Anterior cingulate cortex (tissue), 58 donors: Measurements from ENCODE around the gene CCDC183.
"Not testable (repeated sequence)": the region's sequence is repeated elsewhere in the genome, so short reads cannot be mapped to it uniquely, and the experiment has no call there.

Experiments used
- DNase-seq, 58 donors: peaks; one replicate each; lab custom pipeline; 2025; lab: John Stamatoyannopoulos, UW

The CCDC183 gene

GRCh38 chr9:136821826-136822544 is 25.8 kb downstream of the CCDC183 start:
- no peak for DNase-seq

GRCh38 chr9:136823136-136824046 is 27.3 kb downstream of the CCDC183 start:
- peak in 4 of 58 donors; percentile 15 to 40 (median 20) for DNase-seq

- DNase-seq, result peak in 3 of 58 donors; percentile 17 to 57 (median 22)
Measured at GRCh38 chr9:136824496-136825225, 28.5 kb downstream of the CCDC183 start.

- DNase-seq, result no peak
Measured at GRCh38 chr9:136825295-136826187, 29.4 kb downstream of the CCDC183 start.

GRCh38 chr9:136826188-136826541 is 30.0 kb downstream of the CCDC183 start:
- DNase-seq, result no peak

- no peak for DNase-seq
Measured at GRCh38 chr9:136826703-136827582, 30.8 kb downstream of the CCDC183 start.

GRCh38 chr9:136827794-136828473 is 31.8 kb downstream of the CCDC183 start:
- no peak for DNase-seq

- DNase-seq, result no peak
Measured at GRCh38 chr9:136828474-136829140, 32.5 kb downstream of the CCDC183 start.

- DNase-seq, result no peak
Measured at GRCh38 chr9:136829412-136829811, 33.3 kb downstream of the CCDC183 start.

- no peak for DNase-seq
Measured at GRCh38 chr9:136829981-136830885, 34.1 kb downstream of the CCDC183 start.

- DNase-seq, result peak in 13 of 58 donors; percentile 17 to 59 (median 30)
Measured at GRCh38 chr9:136831002-136831719, 35.0 kb downstream of the CCDC183 start.

GRCh38 chr9:136831720-136832104 is 35.6 kb downstream of the CCDC183 start:
- DNase-seq, result no peak

GRCh38 chr9:136832581-136832980 is 36.4 kb downstream of the CCDC183 start:
- DNase-seq, result peak in 1 of 58 donors; percentile 24

GRCh38 chr9:136833381-136834048 is 37.4 kb downstream of the CCDC183 start:
- not testable (repeated sequence) for DNase-seq

- DNase-seq, result no peak
Measured at GRCh38 chr9:136835162-136835931, 39.2 kb downstream of the CCDC183 start.
